Measurements from ENCODE around the gene LGALS3.
A peak's percentile ranks its signal among the peaks of the same experiment; 100 is the strongest.
"Not testable (repeated sequence)": the region's sequence is repeated elsewhere in the genome, so short reads cannot be mapped to it uniquely, and the experiment has no call there.

Gene LGALS3

DNA sequence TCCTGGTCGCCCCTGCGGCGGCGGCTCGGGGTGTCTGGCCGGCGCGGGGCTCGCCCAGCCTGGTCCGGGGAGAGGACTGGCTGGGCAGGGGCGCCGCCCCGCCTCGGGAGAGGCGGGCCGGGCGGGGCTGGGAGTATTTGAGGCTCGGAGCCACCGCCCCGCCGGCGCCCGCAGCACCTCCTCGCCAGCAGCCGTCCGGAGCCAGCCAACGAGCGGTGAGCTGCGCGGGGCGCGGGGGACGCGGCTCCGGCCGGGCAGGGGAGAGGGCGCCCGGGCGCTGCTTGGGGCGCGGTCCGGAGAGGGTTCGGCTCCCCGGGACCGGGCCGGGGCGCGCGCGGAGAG is at the start of gene LGALS3:
Gene LGALS3, plus strand, starts transcription at position 167 of the 342 bp plus-strand sequence. CDS start 8,122 bp downstream, outside the sequence.
- in situ Hi-C loops (cut with MboI; ENCODE audit: low sequenced_read_pairs), result no loop called here
- no peaks in the 10 kb centered on the region for H3K27me3 ChIP-seq (ENCODE audit: low read depth)
- H3K9me3 ChIP-seq, result no peaks in the 10 kb centered on the region
- H3K36me3 ChIP-seq (replicated peaks), result no peaks in the 10 kb centered on the region
- peak; percentile 28 to 71 for DNase-seq (ENCODE audit: low spot score in 2 of 2)
- peaks cover 10% of the 10 kb centered on the region for H3K4me1 ChIP-seq
- peak within 1 kb of the TSS; percentile 38 for H3K4me3 ChIP-seq

DNA sequence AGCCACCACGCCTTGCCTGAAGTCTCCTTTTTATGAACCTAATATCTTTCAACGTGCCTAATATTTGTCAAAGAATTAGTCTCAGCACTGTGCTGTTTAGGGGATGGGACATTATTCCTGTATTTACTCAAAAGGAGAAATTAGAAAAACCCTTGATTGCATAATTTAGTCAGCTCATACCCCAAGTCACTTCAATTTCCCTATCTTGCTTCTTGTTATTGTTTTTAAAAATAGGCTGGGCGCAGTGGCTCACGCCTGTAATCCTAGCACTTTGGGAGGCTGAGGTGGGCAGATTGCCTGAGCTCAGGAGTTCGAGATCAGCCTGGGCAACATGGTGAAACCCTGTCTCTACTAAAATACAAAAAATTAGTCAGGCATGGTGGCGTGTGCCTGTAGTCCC is 49.1 kb upstream of the LGALS3 start:
- H3K9me3 ChIP-seq; H3K4me3 ChIP-seq; H3K36me3 ChIP-seq (replicated peaks); DNase-seq (ENCODE audit: low spot score in 2 of 2); in situ Hi-C loops (cut with MboI; ENCODE audit: low sequenced_read_pairs); H3K27me3 ChIP-seq (ENCODE audit: low read depth); H3K4me1 ChIP-seq: not testable (repeated sequence)

DNA sequence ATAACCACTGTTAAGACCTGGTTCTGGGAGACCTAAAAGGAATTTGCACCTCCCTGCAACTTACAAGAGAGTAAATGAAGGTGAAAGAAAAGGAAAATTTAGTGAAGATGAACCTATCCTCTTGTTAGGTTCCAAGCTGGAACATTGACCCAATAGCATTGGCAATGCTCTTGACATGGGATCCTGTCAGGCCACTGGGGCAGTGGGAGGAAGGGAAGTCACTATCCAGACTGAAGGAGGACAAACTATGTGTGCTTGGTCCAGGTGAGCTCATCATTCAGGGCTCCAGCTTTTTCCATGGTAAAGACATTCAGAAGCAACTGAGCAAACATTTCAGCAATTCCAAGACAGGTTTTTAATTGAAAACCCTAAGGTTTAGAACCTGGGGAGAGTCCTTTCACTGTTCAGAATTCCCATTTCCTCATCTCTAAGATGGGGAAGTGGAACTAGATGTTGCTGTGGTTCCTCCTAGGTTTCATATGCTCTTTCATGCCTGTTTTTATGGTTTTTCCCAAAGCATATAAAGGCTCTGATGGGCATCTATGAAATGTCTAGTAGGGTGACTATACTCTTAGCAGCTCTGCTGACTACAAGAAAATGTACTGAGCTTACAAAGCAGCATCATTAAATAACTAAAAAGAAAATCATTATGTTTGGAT is 44.5 kb upstream of the LGALS3 start:
- H3K9me3 ChIP-seq, result no peaks in the 10 kb centered on the region
- in situ Hi-C loops (cut with MboI; ENCODE audit: low sequenced_read_pairs), result no loop called here
- no peaks in the 10 kb centered on the region for H3K36me3 ChIP-seq (replicated peaks)
- peaks cover 7% of the 10 kb centered on the region for H3K27me3 ChIP-seq (ENCODE audit: low read depth)
- no peaks in the 10 kb centered on the region; the same call in 1 of the 2 replicates for H3K4me1 ChIP-seq
- no peak overlapping the region for H3K4me3 ChIP-seq
- DNase-seq (ENCODE audit: low spot score in 2 of 2), result no peak

DNA sequence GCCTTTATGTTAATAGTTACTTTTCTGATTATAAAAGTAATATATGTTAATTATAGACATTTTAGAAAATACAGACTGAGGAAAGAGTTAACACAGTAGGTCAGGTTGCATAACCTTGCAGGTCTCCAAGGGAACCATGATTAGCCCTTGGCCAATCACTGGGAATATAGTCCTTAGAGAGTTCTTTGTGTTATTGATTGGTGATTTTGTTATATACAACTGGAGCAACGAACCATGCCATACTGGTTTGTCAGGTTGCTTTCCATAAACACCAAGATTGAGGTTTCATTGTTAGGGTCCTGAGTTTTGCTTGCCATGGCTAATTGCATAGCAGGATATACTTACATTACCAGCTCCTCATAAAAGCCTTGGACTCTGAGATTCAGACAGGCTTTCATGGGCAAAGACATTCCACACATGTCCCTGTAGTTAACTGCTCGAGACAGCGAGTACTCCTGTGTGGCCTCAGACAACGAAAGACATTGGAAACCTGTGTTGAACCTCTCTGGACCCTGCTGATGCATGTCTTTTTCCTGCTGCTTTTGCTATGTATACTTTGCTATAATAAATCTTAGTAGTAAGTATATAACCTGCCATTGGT is 43.9 kb upstream of the LGALS3 start:
- Histone ChIP-seq H3K27me3 (ENCODE audit: low read depth) (peaks cover 7% of the 10 kb centered on the region), H3K9me3 (no peaks in the 10 kb centered on the region), H3K4me1 (no peaks in the 10 kb centered on the region; the same call in 1 of the 2 replicates), H3K4me3 (no peak overlapping the region), H3K36me3 (replicated peaks) (no peaks in the 10 kb centered on the region)
- in situ Hi-C loops (cut with MboI; ENCODE audit: low sequenced_read_pairs), result no loop called here
- DNase-seq (ENCODE audit: low spot score in 2 of 2), result no peak

DNA sequence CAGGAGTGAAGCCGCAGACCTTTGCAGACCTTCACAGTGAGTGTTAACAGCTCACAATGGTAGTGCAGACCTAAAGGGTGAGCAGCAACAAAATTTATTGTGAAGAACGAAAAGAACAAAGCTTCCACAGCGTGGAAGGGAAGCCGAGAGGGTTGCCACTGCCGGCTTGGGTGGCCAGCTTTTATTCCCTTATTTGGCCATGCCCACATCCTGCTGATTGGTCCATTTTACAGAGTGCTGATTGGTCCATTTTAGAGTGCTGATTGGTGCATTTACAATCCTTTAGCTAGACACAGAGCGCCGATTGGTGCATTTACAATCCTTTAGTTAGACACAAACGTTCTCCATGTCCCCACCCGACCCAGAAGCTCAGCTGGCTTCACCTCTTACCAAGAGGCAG is 42.1 kb upstream of the LGALS3 start:
- Histone ChIP-seq H3K4me3 (no peak overlapping the region), H3K36me3 (replicated peaks) (no peaks in the 10 kb centered on the region), H3K27me3 (ENCODE audit: low read depth) (peaks cover 7% of the 10 kb centered on the region), H3K4me1 (no peaks in the 10 kb centered on the region; the same call in 1 of the 2 replicates), H3K9me3 (no peaks in the 10 kb centered on the region)
- DNase-seq (ENCODE audit: low spot score in 2 of 2), result no peak
- in situ Hi-C loops (cut with MboI; ENCODE audit: low sequenced_read_pairs), result no loop called here

DNA sequence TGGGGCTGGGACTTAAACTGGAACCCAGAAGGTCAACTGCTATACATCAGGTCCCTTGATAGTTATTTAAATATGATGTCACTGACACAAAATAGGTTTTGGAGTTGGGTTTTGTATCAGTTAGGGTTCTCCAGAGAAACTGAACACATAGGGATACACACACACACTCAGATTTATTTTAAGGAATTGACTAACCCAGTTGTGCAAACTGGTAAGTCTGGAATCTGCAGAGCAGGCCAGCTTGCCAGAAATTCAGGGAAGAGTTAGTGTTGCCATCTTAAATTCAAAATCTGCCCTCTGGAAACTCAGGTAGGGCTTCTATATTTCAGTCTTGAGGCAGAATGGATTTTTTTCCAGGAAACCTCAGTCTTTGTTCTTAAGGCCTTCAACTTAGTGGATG is 40.7 kb upstream of the LGALS3 start:
- Histone ChIP-seq H3K4me1 (no peaks in the 10 kb centered on the region; the same call in 1 of the 2 replicates), H3K27me3 (ENCODE audit: low read depth) (0 out of 2 replicates have a peak, but pooled peaks cover 4% of the 10 kb centered on the region), H3K9me3 (no peaks in the 10 kb centered on the region), H3K4me3 (no peak overlapping the region), H3K36me3 (replicated peaks) (no peaks in the 10 kb centered on the region)
- in situ Hi-C loops (cut with MboI; ENCODE audit: low sequenced_read_pairs), result no loop called here
- no peak for DNase-seq (ENCODE audit: low spot score in 2 of 2)

DNA sequence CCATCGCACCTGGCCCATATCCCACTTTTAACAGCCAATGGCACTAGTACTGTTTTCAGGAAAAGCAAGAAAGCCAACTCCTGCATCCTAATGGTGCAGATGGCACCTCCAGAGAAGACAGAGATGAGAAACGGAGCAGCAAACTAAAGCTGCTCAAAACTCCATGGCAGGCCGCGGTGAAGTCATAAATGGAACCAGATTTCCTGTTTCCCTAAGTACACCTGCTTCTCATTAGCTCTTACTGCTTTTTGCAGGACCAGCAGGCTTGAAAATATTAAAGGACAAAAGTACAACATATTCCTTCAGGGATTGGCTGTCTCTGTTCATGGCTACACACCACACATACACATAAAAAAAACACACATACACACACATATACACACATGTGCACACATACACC is 36.7 kb upstream of the LGALS3 start:
- Histone ChIP-seq H3K9me3 (no peaks in the 10 kb centered on the region), H3K4me1 (peaks cover 6% of the 10 kb centered on the region), H3K4me3 (no peak overlapping the region), H3K36me3 (replicated peaks) (no peaks in the 10 kb centered on the region), H3K27me3 (ENCODE audit: low read depth) (no peaks in the 10 kb centered on the region)
- in situ Hi-C loops (cut with MboI; ENCODE audit: low sequenced_read_pairs), result no loop called here
- DNase-seq (ENCODE audit: low spot score in 2 of 2), result no peak

DNA sequence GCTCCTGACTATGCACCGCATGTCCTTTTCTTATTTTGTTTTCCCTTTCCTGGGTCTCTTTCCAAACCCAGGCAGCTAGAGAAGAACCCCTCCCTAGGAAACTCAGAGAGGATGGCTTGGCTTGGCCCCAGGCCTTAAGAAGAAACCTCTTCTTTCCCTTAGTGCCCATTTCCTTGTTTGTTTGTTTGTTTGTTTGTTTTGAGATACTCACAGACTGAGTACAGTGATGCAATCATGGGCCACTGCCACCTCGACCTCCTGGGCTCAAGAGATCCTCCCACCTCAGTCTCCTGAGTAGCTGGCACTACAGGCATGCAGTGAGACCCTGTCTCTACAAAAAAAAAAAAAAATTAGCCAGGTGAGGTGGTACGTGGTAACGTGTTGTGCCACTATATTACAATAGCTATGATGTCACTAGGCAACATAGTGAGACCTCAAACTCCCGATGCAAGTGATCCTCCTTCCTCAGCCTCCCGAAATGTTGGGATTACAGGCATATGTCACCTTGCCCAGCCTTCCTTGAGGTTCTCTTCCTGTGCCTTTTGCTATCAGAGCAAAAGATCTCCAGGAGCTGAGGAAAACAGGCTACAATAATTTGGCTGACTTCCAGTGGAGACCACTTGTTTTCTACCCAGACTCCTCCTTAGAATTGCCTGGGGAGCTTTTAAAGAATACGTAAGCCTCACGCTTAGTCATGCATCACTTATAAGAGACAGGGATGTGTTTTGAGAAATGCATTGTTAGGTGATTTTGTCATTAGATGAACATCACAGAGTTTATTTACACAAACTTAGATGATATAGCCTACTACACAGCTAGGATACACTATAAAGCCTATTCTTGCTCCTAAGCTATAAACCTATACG is 34.5 kb upstream of the LGALS3 start:
- no peak overlapping the region for H3K4me3 ChIP-seq

DNA sequence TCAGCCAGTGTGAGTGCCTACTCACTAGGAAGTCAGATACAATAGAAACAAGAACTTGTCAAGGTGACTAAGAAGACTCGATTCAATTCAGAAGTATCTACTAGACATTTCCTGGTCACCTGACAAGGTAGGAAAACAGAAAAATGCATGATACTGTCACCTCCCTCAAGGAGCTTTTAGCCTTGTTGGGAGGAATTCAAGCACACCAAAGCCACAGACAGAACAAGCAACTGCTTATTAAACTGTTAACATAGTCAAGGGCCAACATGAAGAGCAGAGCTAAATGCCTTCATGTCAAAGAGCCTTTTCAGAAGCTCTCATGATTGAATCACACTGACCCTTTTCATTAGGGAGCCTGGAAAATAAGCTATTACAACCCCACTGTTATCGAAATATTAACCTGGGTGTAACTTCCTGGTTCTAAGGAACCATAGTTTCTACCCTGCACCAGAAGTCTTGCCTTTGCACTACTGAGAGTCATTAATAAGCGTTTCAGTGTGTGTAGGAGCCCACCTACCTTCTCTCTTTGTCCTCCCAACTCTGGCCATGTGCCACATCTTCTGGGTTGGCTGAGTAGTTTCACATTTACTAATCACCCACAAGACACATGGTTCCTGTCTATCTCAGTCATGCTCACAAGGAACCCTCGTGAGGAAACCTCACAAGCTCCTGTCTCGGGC is 31.0 kb upstream of the LGALS3 start:
- no peak overlapping the region for H3K4me3 ChIP-seq
- no peaks in the 10 kb centered on the region for H3K27me3 ChIP-seq (ENCODE audit: low read depth)
- no peaks in the 10 kb centered on the region for H3K9me3 ChIP-seq
- DNase-seq (ENCODE audit: low spot score in 2 of 2), result no peak
- in situ Hi-C loops (cut with MboI; ENCODE audit: low sequenced_read_pairs), result no loop called here
- H3K4me1 ChIP-seq, result peaks cover 19% of the 10 kb centered on the region
- no peaks in the 10 kb centered on the region for H3K36me3 ChIP-seq (replicated peaks)

More for the DNA sequence above, 34.5 kb upstream of the LGALS3 start:
- peaks cover 6% of the 10 kb centered on the region for H3K4me1 ChIP-seq
- H3K27me3 ChIP-seq (ENCODE audit: low read depth), result no peaks in the 10 kb centered on the region
- H3K9me3 ChIP-seq, result no peaks in the 10 kb centered on the region
- in situ Hi-C loops (cut with MboI; ENCODE audit: low sequenced_read_pairs), result no loop called here
- DNase-seq (ENCODE audit: low spot score in 2 of 2), result peak in 1 of 2 experiments; percentile 21
- H3K36me3 ChIP-seq (replicated peaks), result no peaks in the 10 kb centered on the region

DNA sequence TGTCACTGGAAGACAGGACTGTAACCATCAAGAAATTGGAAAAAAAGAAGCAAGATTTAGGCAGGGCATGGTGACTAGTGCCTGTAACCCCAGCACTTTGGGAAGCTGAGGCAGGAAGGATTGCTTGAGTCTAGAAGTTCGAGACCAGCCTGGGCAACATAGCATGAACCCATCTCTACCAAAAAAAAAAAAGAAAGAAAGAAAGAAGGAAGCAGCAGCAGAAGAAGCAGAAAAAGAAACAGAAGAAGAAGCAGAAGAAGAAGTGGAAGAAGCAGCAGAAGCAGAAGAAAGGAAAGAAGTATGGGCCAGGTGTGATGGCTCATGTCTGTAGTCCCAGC is 30.5 kb upstream of the LGALS3 start:
- Histone ChIP-seq H3K36me3 (replicated peaks) (no peaks in the 10 kb centered on the region), H3K4me3 (no peak overlapping the region), H3K4me1 (peaks cover 22% of the 10 kb centered on the region), H3K27me3 (ENCODE audit: low read depth) (no peaks in the 10 kb centered on the region), H3K9me3 (no peaks in the 10 kb centered on the region)
- DNase-seq (ENCODE audit: low spot score in 2 of 2), result no peak
- in situ Hi-C loops (cut with MboI; ENCODE audit: low sequenced_read_pairs), result no loop called here

DNA sequence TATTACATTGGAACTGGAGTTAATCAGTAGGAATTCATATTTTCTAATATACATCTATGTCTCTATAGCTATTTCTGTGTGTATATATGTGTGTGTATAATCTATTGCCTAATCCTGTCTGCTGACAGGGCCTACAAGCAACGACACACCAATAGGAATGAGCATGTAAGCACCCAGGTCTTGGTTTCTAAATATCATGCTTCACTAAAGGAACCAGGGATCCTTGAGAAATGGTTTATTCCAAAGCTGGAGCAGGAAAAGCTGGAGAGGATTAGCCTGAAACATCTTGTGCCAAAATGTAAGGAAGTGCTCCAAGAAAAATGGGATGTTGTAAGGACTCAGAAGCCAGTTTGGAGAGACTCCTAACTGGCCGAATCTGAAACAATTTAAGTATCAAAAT is 29.3 kb upstream of the LGALS3 start:
- in situ Hi-C loops (cut with MboI; ENCODE audit: low sequenced_read_pairs), result no loop called here
- peaks cover 20% of the 10 kb centered on the region for H3K4me1 ChIP-seq
- no peak for DNase-seq (ENCODE audit: low spot score in 2 of 2)

DNA sequence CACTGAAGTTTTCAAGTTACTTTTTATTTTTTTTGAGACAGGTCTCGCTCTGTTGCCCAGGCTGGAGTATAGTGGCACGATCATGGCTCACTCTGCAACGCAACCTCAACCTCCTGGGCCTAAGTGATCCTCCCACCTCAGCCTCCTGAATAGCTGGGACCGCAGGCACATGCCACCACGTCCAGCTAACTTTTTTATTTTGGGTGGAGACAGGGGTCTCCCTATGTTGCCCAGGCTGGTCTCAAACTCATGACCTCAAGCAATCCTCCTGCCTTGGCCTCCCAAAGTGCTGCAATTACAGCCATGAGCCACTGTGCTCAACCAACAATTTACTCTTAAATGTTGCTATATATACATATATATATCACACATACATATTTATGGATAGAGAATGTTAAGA is 27.4 kb upstream of the LGALS3 start:
- Histone ChIP-seq H3K4me1 (peaks cover 17% of the 10 kb centered on the region), H3K4me3 (no peak overlapping the region)
- in situ Hi-C loops (cut with MboI; ENCODE audit: low sequenced_read_pairs), result no loop called here

More for the DNA sequence above, 29.3 kb upstream of the LGALS3 start:
- H3K4me3 ChIP-seq, result no peak overlapping the region
- no peaks in the 10 kb centered on the region for H3K27me3 ChIP-seq (ENCODE audit: low read depth)
- no peaks in the 10 kb centered on the region for H3K36me3 ChIP-seq (replicated peaks)
- no peaks in the 10 kb centered on the region for H3K9me3 ChIP-seq

DNA sequence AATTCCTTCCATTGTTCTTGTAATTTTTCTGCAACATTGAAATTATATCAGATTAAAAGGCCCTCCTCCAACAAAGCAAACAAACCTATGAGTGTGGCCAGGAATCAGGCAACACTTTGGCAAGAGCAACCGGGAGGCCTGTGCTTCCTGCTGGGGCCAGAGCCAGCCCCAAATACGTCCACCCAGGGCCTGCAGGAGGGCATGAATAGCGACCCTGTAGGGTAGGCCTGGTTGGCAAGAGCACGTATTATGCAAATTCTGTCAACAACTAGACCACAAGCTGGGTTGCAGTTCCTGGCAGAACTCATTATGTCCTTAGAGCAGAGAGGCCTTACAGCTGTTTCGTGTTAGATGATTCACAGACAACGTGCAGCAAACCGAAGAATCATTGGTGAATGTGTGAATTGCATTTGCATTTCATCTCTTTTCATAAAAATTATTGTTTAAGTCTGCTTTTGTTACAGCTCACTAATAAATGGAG is 26.9 kb upstream of the LGALS3 start:
- in situ Hi-C loops (cut with MboI; ENCODE audit: low sequenced_read_pairs), result no loop called here
- H3K4me3 ChIP-seq, result no peak overlapping the region
- peaks cover 17% of the 10 kb centered on the region for H3K4me1 ChIP-seq
- no peaks in the 10 kb centered on the region for H3K27me3 ChIP-seq (ENCODE audit: low read depth)
- no peaks in the 10 kb centered on the region for H3K9me3 ChIP-seq
- peak; percentile 19 to 40 for DNase-seq (ENCODE audit: low spot score in 2 of 2)
- H3K36me3 ChIP-seq (replicated peaks), result no peaks in the 10 kb centered on the region

More for the DNA sequence above, 27.4 kb upstream of the LGALS3 start:
- no peaks in the 10 kb centered on the region for H3K27me3 ChIP-seq (ENCODE audit: low read depth)
- H3K9me3 ChIP-seq, result no peaks in the 10 kb centered on the region
- no peaks in the 10 kb centered on the region for H3K36me3 ChIP-seq (replicated peaks)
- DNase-seq (ENCODE audit: low spot score in 2 of 2), result no peak

Measured in HAP-1 (cell line).